ENCODE data around the gene ANXA8L1. TPM values are rescaled to one million over a fixed set of nuclear protein-coding genes. Genes with fewer than 3 reads are reported as not detected.
"Not testable (repeated sequence)": the region's sequence is repeated elsewhere in the genome, so short reads cannot be mapped to it uniquely, and the experiment has no call there.

ANXA8L1 gene
- total RNA-seq, 1 donor from 2014 or later = 179 TPM

- H3K4me3 ChIP-seq; H3K36me3 ChIP-seq; H3K27ac ChIP-seq; H3K4me1 ChIP-seq; DNase-seq (ENCODE audit: extremely low spot score in 2 of 2); intact Hi-C loops (cut with DNase I); H3K27me3 ChIP-seq; H3K9me3 ChIP-seq: not testable (repeated sequence)
Observed at GRCh38 chr10:46440942-46441341, 65.4 kb downstream of the ANXA8L1 start.

Other genes starting within 250 kb of the ANXA8L1 start
- gene ANTXRL, start 88.8 kb upstream of the ANXA8L1 start, total RNA-seq = not detected
- gene NPY4R, start 90.2 kb downstream of the ANXA8L1 start, total RNA-seq = 0.49 TPM
- 5.6 TPM for gene GPRIN2, start 180.9 kb downstream of the ANXA8L1 start, total RNA-seq
- gene SYT15, start 203.4 kb downstream of the ANXA8L1 start, total RNA-seq = 5.4 TPM